Calu3 (cell line): ENCODE data around the gene TMEM134. TPM values are rescaled to one million over a fixed set of nuclear protein-coding genes. Genes with fewer than 3 reads are reported as not detected.

Experiments used
- BruUV-seq: library from RNA; stranded (reverse); fragments of 400-500 nt; replicated peaks from 2 replicates; lab custom pipeline; 2021; lab: Mats Ljungman, UMichigan
- CTCF ChIA-PET: fragments of 300-600 bp; sonication (Branson Sonifier 250); formaldehyde crosslinking; loops from one replicate; lab custom pipeline; 2022; ENCODE audit warnings: antibody characterized with exemption; lab: Charles Lee
- DNase-seq: peaks from one replicate; pipeline ENCODE4 v3.0.0; 2022
- H3K27ac Mint-ChIP-seq: one replicate; pipeline ENCODE4 v1.8.0; 2022; ENCODE audit warnings: mixed read lengths; ENCODE audit not compliant: unreplicated experiment
- H3K27me3 Mint-ChIP-seq: one replicate; pipeline ENCODE4 v1.8.0; 2022; ENCODE audit warnings: mixed read lengths; ENCODE audit not compliant: unreplicated experiment
- H3K36me3 Mint-ChIP-seq: one replicate; pipeline ENCODE4 v1.8.0; 2022; ENCODE audit warnings: mild to moderate bottlenecking, moderate library complexity, mixed read lengths; ENCODE audit not compliant: insufficient read depth, unreplicated experiment
- H3K4me1 Mint-ChIP-seq: one replicate; pipeline ENCODE4 v1.8.0; 2022; ENCODE audit warnings: mild to moderate bottlenecking, low read depth, mixed read lengths; ENCODE audit not compliant: unreplicated experiment
- H3K4me3 Mint-ChIP-seq: one replicate; pipeline ENCODE4 v1.8.0; 2022; ENCODE audit warnings: mild to moderate bottlenecking, low read depth, moderate library complexity, mixed read lengths; ENCODE audit not compliant: unreplicated experiment
- H3K9me3 Mint-ChIP-seq: one replicate; pipeline ENCODE4 v1.8.0; 2022; ENCODE audit warnings: low read depth, mixed read lengths; ENCODE audit not compliant: unreplicated experiment
- CTCF ChIP-seq: fragments of 200-600 bp; IDR thresholded peaks from one replicate; pipeline ENCODE4 v1.8.0; 2022; ENCODE audit warnings: antibody characterized with exemption; ENCODE audit not compliant: unreplicated experiment
- intact Hi-C: fragments of 100-400 bp; cut with micrococcal nuclease; formaldehyde crosslinking; loops from one replicate; pipeline ENCODE4 v1.10.0; 2022; ENCODE audit not compliant: unreplicated experiment
- total RNA-seq: library from RNA; stranded (reverse); gene quantifications from 2 replicates; pipeline ENCODE4 v1.2.3, GENCODE V29; 2022

TMEM134 gene
- total RNA-seq, 1 experiment from 2014 or later = 31.9 TPM

- intact Hi-C loops = no loop called here
- peaks cover 15% of the 10 kb centered on the region for H3K4me1 Mint-ChIP-seq
- H3K27ac Mint-ChIP-seq = peak within 1 kb of the TSS; percentile 78
- no peaks in the 10 kb centered on the region for H3K27me3 Mint-ChIP-seq
- H3K36me3 Mint-ChIP-seq = peaks cover 15% of the 10 kb centered on the region
- no peak for TF ChIP-seq CTCF
- DNase-seq = peak; percentile 90
- BruUV-seq = TSS peak; percentile 72
- H3K9me3 Mint-ChIP-seq = no peaks in the 10 kb centered on the region
- peak within 1 kb of the TSS; percentile 75 for H3K4me3 Mint-ChIP-seq
- CTCF ChIA-PET = interaction anchor here (0.7 to 1.7 kb wide), 6 partner anchors 13 to 70 kb away, joined by 3 to 10 read pairs (median 4); partner anchors contain the start of genes AIP, PPP1CA and TMEM134
Observed at GRCh38 chr11:67452141-67452952, 16.7 kb downstream of the TMEM134 start, which contains the start of gene GPR152. Gene GPR152 (minus strand): TSS chr11:67452729. CDS start chr11:67452724, 5 bp downstream.

- H3K4me1 Mint-ChIP-seq = peaks cover 15% of the 10 kb centered on the region
- H3K9me3 Mint-ChIP-seq = no peaks in the 10 kb centered on the region
- H3K36me3 Mint-ChIP-seq = peaks cover 15% of the 10 kb centered on the region
- TF ChIP-seq CTCF = no peak
- intact Hi-C loops = no loop called here
- no TSS peak for BruUV-seq
- CTCF ChIA-PET = interaction anchor here (0.6 to 1.7 kb wide), 6 partner anchors 9 to 59 kb away, joined by 3 to 10 read pairs (median 4); partner anchors contain the start of genes AIP, PPP1CA and TMEM134
- no peak for DNase-seq
- peak overlapping the region; percentile 75 for H3K4me3 Mint-ChIP-seq
- H3K27ac Mint-ChIP-seq = peak overlapping the region; percentile 78
- no peaks in the 10 kb centered on the region for H3K27me3 Mint-ChIP-seq
Observed at GRCh38 chr11:67451658-67451976, 17.4 kb downstream of the TMEM134 start.

GRCh38 chr11:67450796-67451657 is 18.0 kb downstream of the TMEM134 start:
- H3K27ac Mint-ChIP-seq = peak overlapping the region; percentile 78
- no TSS peak for BruUV-seq
- H3K9me3 Mint-ChIP-seq = no peaks in the 10 kb centered on the region
- intact Hi-C loops = no loop called here
- H3K4me3 Mint-ChIP-seq = peak overlapping the region; percentile 75
- no peaks in the 10 kb centered on the region for H3K27me3 Mint-ChIP-seq
- DNase-seq = no peak
- CTCF ChIA-PET = interaction anchor here (0.5 to 1.7 kb wide), 6 partner anchors 10 to 559 kb away, joined by 3 to 10 read pairs (median 4); partner anchors contain the start of genes PPP1CA and TMEM134
- H3K36me3 Mint-ChIP-seq = peaks cover 15% of the 10 kb centered on the region
- H3K4me1 Mint-ChIP-seq = peaks cover 15% of the 10 kb centered on the region
- no peak for TF ChIP-seq CTCF

GRCh38 chr11:67449116-67449844 is 19.8 kb downstream of the TMEM134 start:
- Mint-ChIP-seq H3K4me1 (peaks cover 26% of the 10 kb centered on the region), H3K27me3 (no peaks in the 10 kb centered on the region), H3K36me3 (peaks cover 8% of the 10 kb centered on the region), H3K4me3 (no peak overlapping the region), H3K9me3 (no peaks in the 10 kb centered on the region), H3K27ac (no peak overlapping the region)
- CTCF ChIA-PET = no interaction called here
- intact Hi-C loops = no loop called here
- DNase-seq = no peak
- no TSS peak for BruUV-seq
- TF ChIP-seq CTCF = no peak
